Medulla oblongata (tissue), 1 donor: Measurements from ENCODE around the gene EIF3F.

ENCODE experiments used
- DNase-seq: peaks from one replicate; pipeline ENCODE4 v3.0.0-alpha.2; 2015; ENCODE audit errors: extremely low spot score

Gene EIF3F

GRCh38 chr11:8039530-8040260 is 52.6 kb downstream of the EIF3F start:
- no peak for DNase-seq

GRCh38 chr11:8040261-8040920 is 53.3 kb downstream of the EIF3F start:
- no peak for DNase-seq

GRCh38 chr11:8040921-8041285 is 53.8 kb downstream of the EIF3F start:
- DNase-seq = no peak

- DNase-seq = no peak
Observed at GRCh38 chr11:8041576-8041975, 54.4 kb downstream of the EIF3F start.

GRCh38 chr11:8043756-8044155 is 56.6 kb downstream of the EIF3F start:
- no peak for DNase-seq

GRCh38 chr11:8045839-8046238 is 58.7 kb downstream of the EIF3F start:
- no peak for DNase-seq

GRCh38 chr11:8047382-8047781 is 60.2 kb downstream of the EIF3F start:
- no peak for DNase-seq

GRCh38 chr11:8049084-8049483 is 61.9 kb downstream of the EIF3F start:
- DNase-seq = no peak
